ENCODE results near the gene HERC5. TPM values are rescaled to one million over a fixed set of nuclear protein-coding genes. Genes with fewer than 3 reads are reported as not detected.
"Not testable (repeated sequence)": the region's sequence is repeated elsewhere in the genome, so short reads cannot be mapped to it uniquely, and the experiment has no call there.

Gene HERC5
- total and polyA plus RNA-seq, 8 donors, result 1.7 to 11.6 (median 3.2) TPM; not detected in 1

DNA sequence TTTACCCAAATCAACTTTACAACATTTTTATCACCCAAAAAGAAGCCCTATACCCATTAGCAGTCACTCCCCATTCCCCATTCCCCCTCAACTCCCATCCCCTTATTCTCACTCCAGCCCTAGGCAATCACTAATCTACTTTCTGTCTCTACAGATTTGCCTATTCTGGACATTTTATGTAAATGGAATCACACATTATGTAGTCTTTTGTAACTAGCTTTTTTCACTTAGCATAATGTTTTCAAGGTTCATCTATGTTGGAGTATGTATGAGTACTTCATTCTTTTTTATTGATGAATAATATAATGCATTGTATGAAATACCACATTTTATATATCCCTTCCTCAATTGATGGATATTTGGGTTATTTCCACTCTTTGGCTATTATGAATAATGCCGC is 36.1 kb upstream of the HERC5 start:
- WGBS, 5 donors, result 98 to 100% (median 100%) methylated on average over 1 of the region's 1 CpG
- no peaks in the 10 kb centered on the region for H3K27me3 ChIP-seq
- H3K4me3 ChIP-seq, result no peak overlapping the region
- H3K4me1 ChIP-seq, result peaks cover 0 to 8% (median 0%) of the 10 kb centered on the region in 4 donors
- H3K36me3 ChIP-seq, result peaks cover 0 to 8% (median 0%) of the 10 kb centered on the region in 4 donors
- TF ChIP-seq POLR2AphosphoS5 (IDR thresholded peaks at IDR 0.05) (no peak), EP300 (IDR thresholded peaks at IDR 0.05) (no peak)
- TF ChIP-seq, protein P1, sequence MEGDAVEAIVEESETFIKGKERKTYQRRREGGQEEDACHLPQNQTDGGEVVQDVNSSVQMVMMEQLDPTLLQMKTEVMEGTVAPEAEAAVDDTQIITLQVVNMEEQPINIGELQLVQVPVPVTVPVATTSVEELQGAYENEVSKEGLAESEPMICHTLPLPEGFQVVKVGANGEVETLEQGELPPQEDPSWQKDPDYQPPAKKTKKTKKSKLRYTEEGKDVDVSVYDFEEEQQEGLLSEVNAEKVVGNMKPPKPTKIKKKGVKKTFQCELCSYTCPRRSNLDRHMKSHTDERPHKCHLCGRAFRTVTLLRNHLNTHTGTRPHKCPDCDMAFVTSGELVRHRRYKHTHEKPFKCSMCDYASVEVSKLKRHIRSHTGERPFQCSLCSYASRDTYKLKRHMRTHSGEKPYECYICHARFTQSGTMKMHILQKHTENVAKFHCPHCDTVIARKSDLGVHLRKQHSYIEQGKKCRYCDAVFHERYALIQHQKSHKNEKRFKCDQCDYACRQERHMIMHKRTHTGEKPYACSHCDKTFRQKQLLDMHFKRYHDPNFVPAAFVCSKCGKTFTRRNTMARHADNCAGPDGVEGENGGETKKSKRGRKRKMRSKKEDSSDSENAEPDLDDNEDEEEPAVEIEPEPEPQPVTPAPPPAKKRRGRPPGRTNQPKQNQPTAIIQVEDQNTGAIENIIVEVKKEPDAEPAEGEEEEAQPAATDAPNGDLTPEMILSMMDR (IDR thresholded peaks at IDR 0.05), result no peak
- no peaks in the 10 kb centered on the region for H3K9me3 ChIP-seq
- H3K27ac ChIP-seq, result no peak overlapping the region
- intact Hi-C loops (cut with DNase I; ENCODE audit: low total_unique reads), result no loop called here
- DNase-seq, result no peak

DNA sequence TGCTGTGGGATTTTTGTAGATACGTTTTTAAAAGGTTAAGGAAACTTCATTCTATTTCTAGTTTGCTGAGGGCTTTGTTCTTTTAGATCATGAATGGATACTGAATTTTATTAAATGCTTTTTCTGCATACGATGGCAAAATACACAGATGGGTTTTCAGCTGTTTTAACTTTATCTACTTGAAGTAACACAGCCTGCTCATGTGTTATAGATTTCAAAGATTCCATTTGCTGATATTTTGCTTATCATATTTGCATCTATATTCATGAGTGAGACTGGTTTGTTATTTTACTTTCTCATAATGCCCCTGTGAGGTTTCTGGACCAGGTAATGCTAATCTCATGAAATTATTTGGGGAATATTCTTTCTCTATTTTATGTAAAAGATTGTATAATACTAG is 34.5 kb upstream of the HERC5 start:
- no peak overlapping the region for H3K4me3 ChIP-seq
- H3K9me3 ChIP-seq, result no peaks in the 10 kb centered on the region
- H3K4me1 ChIP-seq, result peaks cover 0 to 8% (median 0%) of the 10 kb centered on the region in 4 donors
- WGBS, 5 donors, result 83 to 92% (median 89%) methylated on average over 2 of the region's 2 CpGs
- no peak for DNase-seq
- H3K27ac ChIP-seq, result no peak overlapping the region
- intact Hi-C loops (cut with DNase I; ENCODE audit: low total_unique reads), result no loop called here
- TF ChIP-seq POLR2A (IDR thresholded peaks at IDR 0.05), result no peak
- no peak for TF ChIP-seq EP300 (IDR thresholded peaks at IDR 0.05)
- TF ChIP-seq, protein P1 (IDR thresholded peaks at IDR 0.05), result no peak
- TF ChIP-seq POLR2AphosphoS5 (IDR thresholded peaks at IDR 0.05), result no peak
- peaks cover 0 to 8% (median 0%) of the 10 kb centered on the region in 4 donors for H3K36me3 ChIP-seq
- H3K27me3 ChIP-seq, result no peaks in the 10 kb centered on the region

- peak in 1 of 2 donors; percentile 10 for DNase-seq
- H3K36me3 ChIP-seq, result peaks cover 0 to 41% (median 23%) of the 10 kb centered on the region in 4 donors
- H3K4me3 ChIP-seq, result no peak overlapping the region
- WGBS, 5 donors, result 29 to 69% (median 42%) methylated on average over 1 of the region's 1 CpG
- no peaks in the 10 kb centered on the region for H3K27me3 ChIP-seq
- TF ChIP-seq, protein P1 (IDR thresholded peaks at IDR 0.05), result no peak
- no peak for TF ChIP-seq EP300 (IDR thresholded peaks at IDR 0.05)
- no peak for TF ChIP-seq POLR2AphosphoS5 (IDR thresholded peaks at IDR 0.05)
- no peak for TF ChIP-seq POLR2A (IDR thresholded peaks at IDR 0.05)
- peaks cover 0 to 5% (median 0%) of the 10 kb centered on the region in 4 donors for H3K9me3 ChIP-seq
- no peak overlapping the region for H3K27ac ChIP-seq
- intact Hi-C loops (cut with DNase I; ENCODE audit: low total_unique reads), result no loop called here
- H3K4me1 ChIP-seq, result no peaks in the 10 kb centered on the region
These were observed 27.5 kb upstream of the HERC5 start for GRCh38 chr4:88429401-88429800.

- Histone ChIP-seq H3K9me3 (peaks cover 0 to 5% (median 0%) of the 10 kb centered on the region in 4 donors), H3K4me1 (no peaks in the 10 kb centered on the region), H3K27ac (no peak overlapping the region), H3K36me3 (peaks cover 0 to 45% (median 27%) of the 10 kb centered on the region in 4 donors), H3K4me3 (no peak overlapping the region), H3K27me3 (no peaks in the 10 kb centered on the region)
- no peak for DNase-seq
- intact Hi-C loops (cut with DNase I; ENCODE audit: low total_unique reads), result no loop called here
- 90 to 100% (median 95%) methylated on average over 1 of the region's 1 CpG for WGBS, 5 donors
- TF ChIP-seq, protein P1 (IDR thresholded peaks at IDR 0.05), result no peak
- TF ChIP-seq POLR2AphosphoS5 (IDR thresholded peaks at IDR 0.05) (no peak), POLR2A (IDR thresholded peaks at IDR 0.05) (no peak), EP300 (IDR thresholded peaks at IDR 0.05) (no peak)
These were observed 20.8 kb upstream of the HERC5 start for GRCh38 chr4:88435987-88436693.

DNA sequence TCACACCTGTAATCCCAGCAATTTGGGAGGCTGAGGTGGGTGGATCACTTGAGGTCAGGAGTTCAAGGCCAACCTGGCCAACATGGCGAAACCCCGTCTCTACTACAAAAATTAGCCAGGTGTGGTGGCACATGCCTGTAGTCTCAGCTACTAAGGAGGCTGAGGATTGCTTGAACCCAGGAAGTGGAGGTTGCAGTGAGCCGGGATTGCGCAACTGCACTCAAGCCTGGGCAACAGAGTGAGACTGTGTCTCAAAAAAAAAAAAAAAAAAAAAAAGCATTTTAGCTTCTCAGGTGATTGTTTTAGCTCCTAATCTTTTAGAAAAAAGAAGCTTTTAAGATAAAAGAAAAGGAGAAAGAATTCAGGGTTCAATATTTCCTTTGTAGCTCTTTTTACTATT is 19.0 kb upstream of the HERC5 start:
- H3K27me3 ChIP-seq; intact Hi-C loops (cut with DNase I; ENCODE audit: low total_unique reads); H3K9me3 ChIP-seq; H3K27ac ChIP-seq; H3K4me3 ChIP-seq; DNase-seq; H3K4me1 ChIP-seq: not testable (repeated sequence)
- H3K36me3 ChIP-seq, result peaks cover 5 to 47% (median 28%) of the 10 kb centered on the region in 4 donors
- WGBS, 5 donors, result 98 to 100% (median 98%) methylated on average over 4 of the region's 4 CpGs
